HL-60/S4 treated with retinoic acid at 250 ng/mL for 4 days and 3 days (cell line): ENCODE measurements around the gene TYR.
"Not testable (repeated sequence)": the region's sequence is repeated elsewhere in the genome, so short reads cannot be mapped to it uniquely, and the experiment has no call there.

Source experiments
- in situ Hi-C: fragments of 300-500 bp; cut with MboI; formaldehyde crosslinking; loops from 2 replicates; pipeline ENCODE4 v1.7.0; 2022; ENCODE audit warnings: low sequenced_read_pairs

TYR gene

DNA sequence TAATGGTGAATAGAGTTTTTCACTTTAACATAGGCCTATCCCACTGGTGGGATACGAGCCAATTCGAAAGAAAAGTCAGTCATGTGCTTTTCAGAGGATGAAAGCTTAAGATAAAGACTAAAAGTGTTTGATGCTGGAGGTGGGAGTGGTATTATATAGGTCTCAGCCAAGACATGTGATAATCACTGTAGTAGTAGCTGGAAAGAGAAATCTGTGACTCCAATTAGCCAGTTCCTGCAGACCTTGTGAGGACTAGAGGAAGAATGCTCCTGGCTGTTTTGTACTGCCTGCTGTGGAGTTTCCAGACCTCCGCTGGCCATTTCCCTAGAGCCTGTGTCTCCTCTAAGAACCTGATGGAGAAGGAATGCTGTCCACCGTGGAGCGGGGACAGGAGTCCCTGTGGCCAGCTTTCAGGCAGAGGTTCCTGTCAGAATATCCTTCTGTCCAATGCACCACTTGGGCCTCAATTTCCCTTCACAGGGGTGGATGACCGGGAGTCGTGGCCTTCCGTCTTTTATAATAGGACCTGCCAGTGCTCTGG is at the start of gene TYR:
TYR (plus strand) TSS at position 185 of the 541 bp plus-strand sequence; CDS start at position 264, 79 bp downstream.
- in situ Hi-C loops, result no loop called here

- in situ Hi-C loops, result no loop called here
Measured at GRCh38 chr11:89136606-89137005, 41.1 kb upstream of the TYR start.

- in situ Hi-C loops, result no loop called here
Measured at GRCh38 chr11:89147229-89147628, 30.4 kb upstream of the TYR start.

GRCh38 chr11:89159974-89160373 is 17.7 kb upstream of the TYR start:
- in situ Hi-C loops, result no loop called here

DNA sequence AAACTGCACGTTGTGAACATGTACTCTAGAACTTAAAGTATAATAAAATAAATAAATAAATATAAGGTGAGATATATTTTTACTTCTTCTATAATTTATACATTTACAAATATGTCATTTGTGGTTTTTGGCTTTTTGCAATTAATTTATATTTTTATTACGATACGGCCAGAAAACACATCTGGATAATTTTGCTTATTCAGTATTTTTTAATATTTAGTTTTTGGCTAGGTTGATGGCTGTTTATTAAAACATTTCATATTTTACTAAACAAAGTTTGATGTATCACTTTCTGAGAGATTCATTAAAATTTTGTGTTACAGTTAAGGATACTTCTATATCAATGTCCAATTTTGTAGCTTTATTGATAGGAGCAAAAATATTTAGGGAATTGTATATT is 15.7 kb upstream of the TYR start:
- in situ Hi-C loops, result no loop called here

- in situ Hi-C loops, result no loop called here
Measured at GRCh38 chr11:89163686-89164085, 14.0 kb upstream of the TYR start.

GRCh38 chr11:89168396-89168795 is 9.3 kb upstream of the TYR start:
- in situ Hi-C loops, result no loop called here

DNA sequence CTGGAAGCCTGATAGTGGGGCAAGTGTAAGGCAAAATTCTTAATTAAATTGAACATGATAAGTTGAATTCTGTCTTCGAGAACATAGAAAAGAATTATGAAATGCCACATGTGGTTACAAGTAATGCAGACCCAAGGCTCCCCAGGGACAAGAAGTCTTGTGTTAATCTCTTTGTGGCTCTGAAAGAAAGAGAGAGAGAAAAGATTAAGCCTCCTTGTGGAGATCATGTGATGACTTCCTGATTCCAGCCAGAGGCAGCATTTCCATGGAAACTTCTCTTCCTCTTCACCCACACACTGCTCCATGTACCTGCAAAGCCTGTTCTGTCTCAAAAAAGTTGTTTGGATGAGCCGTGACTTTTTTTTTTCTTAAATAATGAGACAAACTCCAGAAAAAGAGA is 1.9 kb upstream of the TYR start:
- in situ Hi-C loops, result no loop called here

- in situ Hi-C loops, result no loop called here
Measured at GRCh38 chr11:89176938-89177337, 737 bp upstream of the TYR start.

GRCh38 chr11:89181111-89181510 is 3.4 kb downstream of the TYR start:
- in situ Hi-C loops, result no loop called here

GRCh38 chr11:89182773-89183518 is 5.3 kb downstream of the TYR start:
- in situ Hi-C loops, result no loop called here

GRCh38 chr11:89184021-89184420 is 6.3 kb downstream of the TYR start:
- in situ Hi-C loops, result no loop called here

GRCh38 chr11:89189776-89190175 is 12.1 kb downstream of the TYR start:
- in situ Hi-C loops, result no loop called here

- in situ Hi-C loops, result no loop called here
Measured at GRCh38 chr11:89201138-89201537, 23.5 kb downstream of the TYR start.

DNA sequence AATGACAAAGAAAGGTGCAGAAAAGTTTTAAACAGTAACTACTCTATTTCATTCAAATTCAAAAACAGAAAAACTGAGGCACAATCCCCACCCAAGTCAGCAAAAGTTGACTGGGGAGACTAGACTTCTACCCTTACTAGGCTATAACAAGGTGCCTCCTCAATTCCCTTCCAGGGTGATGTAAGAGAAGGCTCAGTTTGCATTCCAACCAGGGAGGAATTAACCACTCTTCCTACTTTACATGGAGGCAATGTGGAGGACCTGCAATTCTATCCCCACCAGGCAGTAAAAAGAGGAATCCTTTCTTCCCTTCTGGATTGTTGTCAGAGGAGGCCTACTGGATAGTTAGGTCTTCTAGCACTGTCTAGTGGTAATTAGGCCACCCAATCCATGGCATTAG is 26.1 kb downstream of the TYR start:
- in situ Hi-C loops, result no loop called here

GRCh38 chr11:89205378-89205777 is 27.7 kb downstream of the TYR start:
- in situ Hi-C loops, result no loop called here

- in situ Hi-C loops, result no loop called here
Measured at GRCh38 chr11:89220684-89221339, 43.1 kb downstream of the TYR start.

GRCh38 chr11:89235083-89235482 is 57.4 kb downstream of the TYR start:
- in situ Hi-C loops, result no loop called here

DNA sequence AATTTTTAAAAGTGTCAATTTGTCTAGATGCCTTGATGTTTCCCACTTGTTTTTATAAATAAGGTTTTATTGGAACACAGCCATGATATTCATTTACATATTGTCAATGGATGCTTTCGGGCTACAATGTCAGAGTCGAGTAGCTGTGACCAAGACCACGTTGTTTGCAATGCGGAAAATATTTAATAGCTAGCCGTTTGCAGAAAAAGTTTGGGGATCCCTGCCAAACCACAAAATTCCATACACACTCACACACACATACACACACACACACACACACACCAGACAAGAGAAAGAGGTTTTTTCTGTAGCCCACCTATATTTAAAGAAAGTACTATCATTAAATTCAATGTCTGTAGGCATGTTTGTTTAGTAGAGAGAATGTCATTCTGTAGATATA is 58.3 kb downstream of the TYR start:
- in situ Hi-C loops, result no loop called here

DNA sequence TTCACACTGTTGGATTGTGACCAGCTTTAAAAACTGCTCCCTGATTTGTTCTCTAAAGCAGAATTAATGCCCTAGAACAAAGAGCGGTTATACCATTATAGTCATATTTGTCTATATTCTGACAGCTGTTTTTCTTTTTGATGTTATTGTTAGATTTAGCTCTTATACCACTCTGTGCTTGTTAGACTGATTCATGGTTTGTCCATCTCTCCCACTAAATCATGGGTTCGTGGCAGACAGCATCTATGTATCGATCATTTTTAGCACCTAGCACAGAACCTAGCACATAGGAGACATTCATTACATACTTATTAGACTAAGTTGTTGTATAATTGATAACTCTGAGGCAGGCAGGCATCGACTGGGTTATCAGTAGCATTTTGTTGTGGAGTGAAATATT is 69.3 kb downstream of the TYR start:
- in situ Hi-C loops, result not testable (repeated sequence)

GRCh38 chr11:89249196-89249595 is 71.5 kb downstream of the TYR start:
- in situ Hi-C loops, result no loop called here

GRCh38 chr11:89261483-89261882 is 83.8 kb downstream of the TYR start:
- in situ Hi-C loops, result not testable (repeated sequence)
